OCI-LY1 (cell line): ENCODE results near the gene NUMB.

ENCODE experiments used
- CTCF ChIP-seq: fragments of 200-600 bp; sonication (generic), shearing (Covaris generic); IDR thresholded peaks from 2 replicates; pipeline ENCODE4 v1.5.1; 2017; ENCODE audit warnings: mild to moderate bottlenecking, antibody characterized with exemption, low read length, moderate library complexity, mixed read lengths
- EZH2 ChIP-seq: fragments of 200-600 bp; sonication (generic), shearing (Covaris generic); IDR thresholded peaks from 2 replicates; pipeline ENCODE4 v1.8.0; 2017; ENCODE audit warnings: borderline replicate concordance, mixed run types, mild to moderate bottlenecking, antibody characterized with exemption, low read length, moderate library complexity, mixed read lengths

- TF ChIP-seq CTCF (no peak), EZH2 (no peak)
Measured at GRCh38 chr14:73287071-73287470, 171.3 kb downstream of the NUMB start.
